Measurements from ENCODE around the gene SYT14.

SYT14 gene

GRCh38 chr1:210053126-210053525, 115.1 kb downstream of the SYT14 start:
- DNase-seq (ENCODE audit: extremely low spot score), result no peak
- no peak for TF ChIP-seq LEF1 (IDR thresholded peaks at IDR 0.05; ENCODE audit: borderline replicate concordance)
- no peak for TF ChIP-seq FOXM1 (IDR thresholded peaks at IDR 0.05; ENCODE audit: borderline replicate concordance)
- no peak for TF ChIP-seq SUZ12 (IDR thresholded peaks at IDR 0.05)
- TF ChIP-seq BHLHE40 (IDR thresholded peaks at IDR 0.05; ENCODE audit: borderline replicate concordance), result no peak
- TF ChIP-seq ZNF384 (IDR thresholded peaks at IDR 0.05), result no peak
- no peak for TF ChIP-seq FOXA1 (IDR thresholded peaks at IDR 0.05)
- no peak for TF ChIP-seq ELF4 (IDR thresholded peaks at IDR 0.05)
- no peak for TF ChIP-seq HDGF (IDR thresholded peaks at IDR 0.05; ENCODE audit: borderline replicate concordance)
- TF ChIP-seq PKNOX1 (IDR thresholded peaks at IDR 0.05), result no peak
- no peak for TF ChIP-seq ARNT (IDR thresholded peaks at IDR 0.05)
- TF ChIP-seq CTBP1 (IDR thresholded peaks at IDR 0.05; ENCODE audit: borderline replicate concordance), result no peak
- no peak for TF ChIP-seq L3MBTL2 (conservative IDR thresholded peaks at IDR 0.05)
- no peak for TF ChIP-seq TARDBP (IDR thresholded peaks at IDR 0.05)
- TF ChIP-seq NFRKB (IDR thresholded peaks at IDR 0.05), result no peak
- no peak for TF ChIP-seq FOXK2 (IDR thresholded peaks at IDR 0.05)
- TF ChIP-seq SP1 (IDR thresholded peaks at IDR 0.05), result no peak
- CTCF ChIA-PET, result no interaction called here
- POLR2A ChIA-PET, result no interaction called here

- ChIA-PET POLR2A (no interaction called here), CTCF (no interaction called here)
- no peak for DNase-seq (ENCODE audit: extremely low spot score)
- TF ChIP-seq LEF1 (IDR thresholded peaks at IDR 0.05; ENCODE audit: borderline replicate concordance), result no peak
- peak; percentile 78 for TF ChIP-seq PKNOX1 (IDR thresholded peaks at IDR 0.05)
Observed at GRCh38 chr1:210057593-210057992, 119.6 kb downstream of the SYT14 start.

- DNase-seq (ENCODE audit: extremely low spot score), result no peak
- no peak for TF ChIP-seq ZNF384 (IDR thresholded peaks at IDR 0.05)
- TF ChIP-seq FOXM1 (IDR thresholded peaks at IDR 0.05; ENCODE audit: borderline replicate concordance), result no peak
- no peak for TF ChIP-seq SP1 (IDR thresholded peaks at IDR 0.05)
- TF ChIP-seq PKNOX1 (IDR thresholded peaks at IDR 0.05), result no peak
- TF ChIP-seq ARNT (IDR thresholded peaks at IDR 0.05), result no peak
- no peak for TF ChIP-seq FOXK2 (IDR thresholded peaks at IDR 0.05)
- no peak for TF ChIP-seq BHLHE40 (IDR thresholded peaks at IDR 0.05; ENCODE audit: borderline replicate concordance)
- TF ChIP-seq L3MBTL2 (conservative IDR thresholded peaks at IDR 0.05), result no peak
- TF ChIP-seq LEF1 (IDR thresholded peaks at IDR 0.05; ENCODE audit: borderline replicate concordance), result no peak
- TF ChIP-seq SUZ12 (IDR thresholded peaks at IDR 0.05), result no peak
- TF ChIP-seq ELF4 (IDR thresholded peaks at IDR 0.05), result no peak
- no peak for TF ChIP-seq TARDBP (IDR thresholded peaks at IDR 0.05)
- no peak for TF ChIP-seq FOXA1 (IDR thresholded peaks at IDR 0.05)
- no peak for TF ChIP-seq HDGF (IDR thresholded peaks at IDR 0.05; ENCODE audit: borderline replicate concordance)
- no peak for TF ChIP-seq CTBP1 (IDR thresholded peaks at IDR 0.05; ENCODE audit: borderline replicate concordance)
- TF ChIP-seq NFRKB (IDR thresholded peaks at IDR 0.05), result no peak
- POLR2A ChIA-PET, result no interaction called here
- CTCF ChIA-PET, result no interaction called here
Observed at GRCh38 chr1:210061992-210062391, 124.0 kb downstream of the SYT14 start.

GRCh38 chr1:210070531-210070930, 132.5 kb downstream of the SYT14 start:
- TF ChIP-seq SUZ12 (IDR thresholded peaks at IDR 0.05) (no peak), PKNOX1 (IDR thresholded peaks at IDR 0.05) (no peak), FOXK2 (IDR thresholded peaks at IDR 0.05) (no peak), ARNT (IDR thresholded peaks at IDR 0.05) (no peak), ELF4 (IDR thresholded peaks at IDR 0.05) (no peak), HDGF (IDR thresholded peaks at IDR 0.05; ENCODE audit: borderline replicate concordance) (no peak), FOXM1 (IDR thresholded peaks at IDR 0.05; ENCODE audit: borderline replicate concordance) (no peak), L3MBTL2 (conservative IDR thresholded peaks at IDR 0.05) (no peak), TARDBP (IDR thresholded peaks at IDR 0.05) (no peak), BHLHE40 (IDR thresholded peaks at IDR 0.05; ENCODE audit: borderline replicate concordance) (no peak), SP1 (IDR thresholded peaks at IDR 0.05) (no peak), NFRKB (IDR thresholded peaks at IDR 0.05) (no peak), CTBP1 (IDR thresholded peaks at IDR 0.05; ENCODE audit: borderline replicate concordance) (no peak), LEF1 (IDR thresholded peaks at IDR 0.05; ENCODE audit: borderline replicate concordance) (no peak), FOXA1 (IDR thresholded peaks at IDR 0.05) (no peak), ZNF384 (IDR thresholded peaks at IDR 0.05) (no peak)
- ChIA-PET CTCF (no interaction called here), POLR2A (no interaction called here)
- DNase-seq (ENCODE audit: extremely low spot score), result no peak

GRCh38 chr1:210072129-210072528, 134.1 kb downstream of the SYT14 start:
- TF ChIP-seq NFRKB (IDR thresholded peaks at IDR 0.05) (no peak), PKNOX1 (IDR thresholded peaks at IDR 0.05) (no peak), FOXM1 (IDR thresholded peaks at IDR 0.05; ENCODE audit: borderline replicate concordance) (no peak), FOXK2 (IDR thresholded peaks at IDR 0.05) (no peak), ELF4 (IDR thresholded peaks at IDR 0.05) (no peak), L3MBTL2 (conservative IDR thresholded peaks at IDR 0.05) (no peak), BHLHE40 (IDR thresholded peaks at IDR 0.05; ENCODE audit: borderline replicate concordance) (no peak), SUZ12 (IDR thresholded peaks at IDR 0.05) (no peak), FOXA1 (IDR thresholded peaks at IDR 0.05) (no peak), CTBP1 (IDR thresholded peaks at IDR 0.05; ENCODE audit: borderline replicate concordance) (no peak), LEF1 (IDR thresholded peaks at IDR 0.05; ENCODE audit: borderline replicate concordance) (no peak), TARDBP (IDR thresholded peaks at IDR 0.05) (no peak), ZNF384 (IDR thresholded peaks at IDR 0.05) (no peak), SP1 (IDR thresholded peaks at IDR 0.05) (no peak), ARNT (IDR thresholded peaks at IDR 0.05) (no peak), HDGF (IDR thresholded peaks at IDR 0.05; ENCODE audit: borderline replicate concordance) (no peak)
- no peak for DNase-seq (ENCODE audit: extremely low spot score)
- ChIA-PET POLR2A (no interaction called here), CTCF (no interaction called here)

All from HEK293T (cell line).